ENCODE data around the gene LYPLAL1.
"Not testable (repeated sequence)": the region's sequence is repeated elsewhere in the genome, so short reads cannot be mapped to it uniquely, and the experiment has no call there.

Gene LYPLAL1

GRCh38 chr1:219190605-219191004 lies 16.9 kb downstream of the LYPLAL1 start:
- no peak overlapping the region for H3K9ac ChIP-seq (ENCODE audit: low read length)
- peaks cover 21% of the 10 kb centered on the region for H3K36me3 ChIP-seq (ENCODE audit: insufficient read depth, low read length)
- no peaks in the 10 kb centered on the region for H4K20me1 ChIP-seq (ENCODE audit: insufficient read depth, low read length)
- H3K9me3 ChIP-seq (ENCODE audit: low read length): no peaks in the 10 kb centered on the region
- H3K27ac ChIP-seq (ENCODE audit: low read depth, low read length, poor library complexity, severe bottlenecking): no peak overlapping the region
- H3K4me3 ChIP-seq (ENCODE audit: low read depth, low read length, poor library complexity, severe bottlenecking): no peak overlapping the region
- H3K79me2 ChIP-seq (ENCODE audit: insufficient read depth, low read length): peaks cover 25% of the 10 kb centered on the region
- H3K4me1 ChIP-seq (ENCODE audit: insufficient read depth, low read length, severe bottlenecking): peaks cover 33% of the 10 kb centered on the region
- no peaks in the 10 kb centered on the region for H3K27me3 ChIP-seq (ENCODE audit: insufficient read depth, low read length)
- no peak overlapping the region for H2AFZ ChIP-seq (ENCODE audit: low read length)
- H3K4me2 ChIP-seq (ENCODE audit: low read length): no peak overlapping the region
- H3K9me2 ChIP-seq (ENCODE audit: low read depth, low read length): no peaks in the 10 kb centered on the region
- no peak for TF ChIP-seq CTCF (IDR thresholded peaks at IDR 0.05; ENCODE audit: low read length)
- no peaks in the 10 kb centered on the region for H3F3A ChIP-seq (ENCODE audit: insufficient read depth, low read length)

- H3K79me2 ChIP-seq (ENCODE audit: insufficient read depth, low read length); H3K4me2 ChIP-seq (ENCODE audit: low read length); H2AFZ ChIP-seq (ENCODE audit: low read length); H3F3A ChIP-seq (ENCODE audit: insufficient read depth, low read length); H3K9me3 ChIP-seq (ENCODE audit: low read length); H3K27me3 ChIP-seq (ENCODE audit: insufficient read depth, low read length); H3K4me1 ChIP-seq (ENCODE audit: insufficient read depth, low read length, severe bottlenecking); H3K27ac ChIP-seq (ENCODE audit: low read depth, low read length, poor library complexity, severe bottlenecking); H3K9ac ChIP-seq (ENCODE audit: low read length); H3K9me2 ChIP-seq (ENCODE audit: low read depth, low read length); H4K20me1 ChIP-seq (ENCODE audit: insufficient read depth, low read length); H3K4me3 ChIP-seq (ENCODE audit: low read depth, low read length, poor library complexity, severe bottlenecking): not testable (repeated sequence)
- H3K36me3 ChIP-seq (ENCODE audit: insufficient read depth, low read length): peaks cover 32% of the 10 kb centered on the region
Observed at GRCh38 chr1:219195833-219196232, 22.2 kb downstream of the LYPLAL1 start.

- H3K4me1 ChIP-seq (ENCODE audit: insufficient read depth, low read length, severe bottlenecking): no peaks in the 10 kb centered on the region
- no peaks in the 10 kb centered on the region for H3K79me2 ChIP-seq (ENCODE audit: insufficient read depth, low read length)
- H3F3A ChIP-seq (ENCODE audit: insufficient read depth, low read length): no peaks in the 10 kb centered on the region
- H3K36me3 ChIP-seq (ENCODE audit: insufficient read depth, low read length): 0 out of 2 replicates have a peak, but pooled peaks cover 2% of the 10 kb centered on the region
- no peaks in the 10 kb centered on the region for H3K9me3 ChIP-seq (ENCODE audit: low read length)
- H4K20me1 ChIP-seq (ENCODE audit: insufficient read depth, low read length): no peaks in the 10 kb centered on the region
- H3K27me3 ChIP-seq (ENCODE audit: insufficient read depth, low read length): no peaks in the 10 kb centered on the region
- H3K9ac ChIP-seq (ENCODE audit: low read length): no peak overlapping the region
- H3K4me3 ChIP-seq (ENCODE audit: low read depth, low read length, poor library complexity, severe bottlenecking): no peak overlapping the region
- H3K4me2 ChIP-seq (ENCODE audit: low read length): no peak overlapping the region
- H2AFZ ChIP-seq (ENCODE audit: low read length): no peak overlapping the region
- no peaks in the 10 kb centered on the region for H3K9me2 ChIP-seq (ENCODE audit: low read depth, low read length)
- H3K27ac ChIP-seq (ENCODE audit: low read depth, low read length, poor library complexity, severe bottlenecking): no peak overlapping the region
- TF ChIP-seq CTCF (IDR thresholded peaks at IDR 0.05; ENCODE audit: low read length) (no peak), EZH2 (IDR thresholded peaks at IDR 0.05; ENCODE audit: borderline replicate concordance, low read length) (no peak)
Observed at GRCh38 chr1:219201656-219202055, 28.0 kb downstream of the LYPLAL1 start.

- H3K9me2 ChIP-seq (ENCODE audit: low read depth, low read length): no peaks in the 10 kb centered on the region
- no peaks in the 10 kb centered on the region for H3K27me3 ChIP-seq (ENCODE audit: insufficient read depth, low read length)
- H3F3A ChIP-seq (ENCODE audit: insufficient read depth, low read length): no peaks in the 10 kb centered on the region
- no peaks in the 10 kb centered on the region for H4K20me1 ChIP-seq (ENCODE audit: insufficient read depth, low read length)
- no peak overlapping the region for H3K9ac ChIP-seq (ENCODE audit: low read length)
- H3K4me1 ChIP-seq (ENCODE audit: insufficient read depth, low read length, severe bottlenecking): no peaks in the 10 kb centered on the region
- no peaks in the 10 kb centered on the region for H3K36me3 ChIP-seq (ENCODE audit: insufficient read depth, low read length)
- no peak overlapping the region for H3K4me2 ChIP-seq (ENCODE audit: low read length)
- no peak for TF ChIP-seq EZH2 (IDR thresholded peaks at IDR 0.05; ENCODE audit: borderline replicate concordance, low read length)
- no peak for TF ChIP-seq CTCF (IDR thresholded peaks at IDR 0.05; ENCODE audit: low read length)
- no peaks in the 10 kb centered on the region for H3K9me3 ChIP-seq (ENCODE audit: low read length)
- no peak overlapping the region for H3K27ac ChIP-seq (ENCODE audit: low read depth, low read length, poor library complexity, severe bottlenecking)
- H3K4me3 ChIP-seq (ENCODE audit: low read depth, low read length, poor library complexity, severe bottlenecking): no peak overlapping the region
- no peak overlapping the region for H2AFZ ChIP-seq (ENCODE audit: low read length)
- H3K79me2 ChIP-seq (ENCODE audit: insufficient read depth, low read length): no peaks in the 10 kb centered on the region
Observed at GRCh38 chr1:219202567-219202966, 28.9 kb downstream of the LYPLAL1 start.

All from OCI-LY1 (cell line).